Pancreas (tissue), 10 donors: ENCODE measurements around the gene CPLX1. TPM values are rescaled to one million over a fixed set of nuclear protein-coding genes. Genes with fewer than 3 reads are reported as not detected.
"Not testable (repeated sequence)": the region's sequence is repeated elsewhere in the genome, so short reads cannot be mapped to it uniquely, and the experiment has no call there.

Experiments
- ATAC-seq, 4 donors: fragments of 200-7000 bp; cut with Tn5 transposase; one replicate each; pipeline versions ENCODE4 v1.8.0 to v1.9.1; 2020; ENCODE audit warnings: mild to moderate bottlenecking in 4 of 4, moderate library complexity in 4 of 4
- DNase-seq, 6 donors: peaks; one replicate each; pipeline ENCODE4 v3.0.0-alpha.2; 2020
- FAIRE-seq: peaks from 2 replicates; lab custom pipeline; 2012; peaks lifted over from hg19 to GRCh38; lab: Jason Lieb, UNC
- H3K27ac ChIP-seq, 4 donors: fragments of 200-600 bp; sonication (generic); 1 replicate in 3 of 4; 2 replicates in 1 of 4; pipeline versions ENCODE4 v1.5.0 to v1.8.0; 2020
- H3K27me3 ChIP-seq, 4 donors: fragments of 200-600 bp; one replicate each; pipeline ENCODE4 v1.8.0; 2021
- H3K36me3 ChIP-seq, 3 donors: fragments of 200-600 bp; sonication (generic) in 1 of 3; one replicate each; pipeline versions ENCODE4 v1.5.0 to v1.8.0; 2020 to 2021
- H3K4me1 ChIP-seq, 3 donors: fragments of 200-600 bp; one replicate each; pipeline ENCODE4 v1.8.0; 2021
- H3K4me3 ChIP-seq, 4 donors: fragments of 200-600 bp; sonication (generic) in 2 of 4; one replicate each; pipeline versions ENCODE4 v1.5.0 to v1.8.0; 2020 to 2021
- H3K9me3 ChIP-seq, 4 donors: fragments of 200-600 bp; one replicate each; pipeline ENCODE4 v1.8.0; 2021
- WGBS, 2 donors: extraction: QIAGEN DNeasy Blood & Tissue Kit; methylation state at CpG; one replicate each; pipeline ENCODE4 v1.1.7; 2013; 5-methylcytosine and 5-hydroxymethylcytosine counted together
- intact Hi-C, 3 donors: fragments of 100-400 bp; cut with DNase I; formaldehyde crosslinking; loops; one replicate each; pipeline versions ENCODE4 v1.11.1 to v1.14.2; 2022
- polyA plus RNA-seq, 2 donors: library from polyadenylated mRNA; stranded (reverse); fragments of 200-250 nt; gene quantifications; one replicate each; pipeline ENCODE4 v1.2.3, GENCODE V29; 2013
- total RNA-seq, 6 donors: library from RNA; stranded (reverse); fragmentation: NEBNext Ultra II Directional in 4 of 6; extraction: Animal tissue kit (Norgen Biotek cat#: 25700) in 4 of 6; gene quantifications; one replicate each; pipeline versions ENCODE4 v1.2.1 to v1.2.4, GENCODE V29; 2021 to 2023
- TF ChIP-seq, protein P1 (sequence below), 4 donors: fragments of 200-600 bp; sonication (generic) in 3 of 4; IDR thresholded peaks; one replicate each; pipeline versions ENCODE4 v1.5.0 to v1.8.0; 2021; ENCODE audit warnings: antibody characterized with exemption in 4 of 4
- donor health status: healthy with polysubstance abuse.
- donor health status: DM: no; HTN: no; CAD: no; lungs with moderate emphysema.
- donor health status: DM: no; HTN: no; CAD: no.
- donor health status: control.
- donor health status: control.
- donor health status: Bipolar disorder and iron deficiency.
- donor health status: DM: yes; HTN: yes; CAD: no.
- donor health status: DM: no; HTN: no; CAD: no.
- donor health status: DM: no; HTN: no; CAD: no.
- donor health status: DM: yes; HTN: yes; CAD: no.

The CPLX1 gene
- total and polyA plus RNA-seq, 8 donors, result 0.51 to 7.7 (median 1.4) TPM

DNA sequence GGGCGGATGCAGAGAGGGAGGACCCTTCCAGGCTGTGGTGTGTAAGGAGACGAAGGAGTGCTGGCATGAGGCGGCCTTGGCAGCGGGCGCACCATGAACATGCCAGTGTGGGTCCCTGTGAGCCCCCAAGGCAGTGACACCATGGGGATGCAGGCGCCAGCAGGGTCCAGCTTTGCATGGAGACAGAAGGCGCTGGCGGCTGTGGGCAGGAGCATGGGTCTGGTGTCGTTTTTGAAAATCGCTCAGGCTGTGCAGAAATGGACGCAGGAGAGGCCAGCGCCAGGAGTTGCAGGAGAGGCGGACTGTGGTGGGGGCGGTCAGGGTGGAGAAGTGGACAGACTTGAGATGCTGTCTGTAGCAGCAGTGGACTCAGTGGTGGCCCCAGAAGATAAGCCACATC lies 64.2 kb downstream of the CPLX1 start:
- peak in 2 of 6 donors; percentile 29 to 67 for DNase-seq

DNA sequence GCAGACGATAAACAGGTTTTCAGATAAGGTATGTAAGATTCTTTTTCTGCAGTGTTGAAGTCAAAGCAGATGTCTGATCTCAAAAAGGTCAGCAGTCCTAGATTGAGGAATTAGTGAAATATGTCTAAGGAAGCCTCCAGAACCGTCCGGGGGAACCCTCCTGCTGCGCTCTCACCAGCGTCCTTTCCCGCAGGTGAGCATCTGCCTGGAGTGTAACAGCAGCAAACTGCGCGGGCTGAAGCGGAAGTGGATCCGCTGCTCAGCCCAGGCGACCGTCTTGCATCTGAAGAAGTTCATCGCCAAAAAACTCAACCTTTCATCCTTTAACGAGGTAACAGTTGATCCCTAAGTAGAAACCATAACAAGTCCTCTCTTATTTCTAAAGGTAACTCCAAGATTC lies 64.8 kb downstream of the CPLX1 start:
- no peak for FAIRE-seq
- no peak overlapping the region for H3K27ac ChIP-seq
- no peak for ATAC-seq
- DNase-seq, result peak in 2 of 6 donors; percentile 11 to 16
- no peak overlapping the region for H3K4me3 ChIP-seq
- 96% methylated on average over 14 of the region's 14 CpGs for WGBS, 2 donors
- peaks cover 5 to 17% (median 5%) of the 10 kb centered on the region in 3 donors for H3K36me3 ChIP-seq
- TF ChIP-seq, protein P1, sequence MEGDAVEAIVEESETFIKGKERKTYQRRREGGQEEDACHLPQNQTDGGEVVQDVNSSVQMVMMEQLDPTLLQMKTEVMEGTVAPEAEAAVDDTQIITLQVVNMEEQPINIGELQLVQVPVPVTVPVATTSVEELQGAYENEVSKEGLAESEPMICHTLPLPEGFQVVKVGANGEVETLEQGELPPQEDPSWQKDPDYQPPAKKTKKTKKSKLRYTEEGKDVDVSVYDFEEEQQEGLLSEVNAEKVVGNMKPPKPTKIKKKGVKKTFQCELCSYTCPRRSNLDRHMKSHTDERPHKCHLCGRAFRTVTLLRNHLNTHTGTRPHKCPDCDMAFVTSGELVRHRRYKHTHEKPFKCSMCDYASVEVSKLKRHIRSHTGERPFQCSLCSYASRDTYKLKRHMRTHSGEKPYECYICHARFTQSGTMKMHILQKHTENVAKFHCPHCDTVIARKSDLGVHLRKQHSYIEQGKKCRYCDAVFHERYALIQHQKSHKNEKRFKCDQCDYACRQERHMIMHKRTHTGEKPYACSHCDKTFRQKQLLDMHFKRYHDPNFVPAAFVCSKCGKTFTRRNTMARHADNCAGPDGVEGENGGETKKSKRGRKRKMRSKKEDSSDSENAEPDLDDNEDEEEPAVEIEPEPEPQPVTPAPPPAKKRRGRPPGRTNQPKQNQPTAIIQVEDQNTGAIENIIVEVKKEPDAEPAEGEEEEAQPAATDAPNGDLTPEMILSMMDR (IDR thresholded peaks at IDR 0.05), result no peak
- H3K27me3 ChIP-seq, result no peaks in the 10 kb centered on the region
- H3K4me1 ChIP-seq, result no peaks in the 10 kb centered on the region
- intact Hi-C loops, result no loop called here
- no peaks in the 10 kb centered on the region for H3K9me3 ChIP-seq

More for the DNA sequence above, 64.2 kb downstream of the CPLX1 start:
- no peak overlapping the region for H3K4me3 ChIP-seq
- intact Hi-C loops, result no loop called here
- FAIRE-seq (no peak), ATAC-seq (no peak)
- 96 to 97% methylated on average over 14 of the region's 14 CpGs for WGBS, 2 donors
- H3K4me1 ChIP-seq, result no peaks in the 10 kb centered on the region
- no peak overlapping the region for H3K27ac ChIP-seq
- no peaks in the 10 kb centered on the region for H3K27me3 ChIP-seq
- peaks cover 5 to 24% (median 8%) of the 10 kb centered on the region in 3 donors for H3K36me3 ChIP-seq
- TF ChIP-seq, protein P1 (IDR thresholded peaks at IDR 0.05), result no peak
- no peaks in the 10 kb centered on the region for H3K9me3 ChIP-seq

DNA sequence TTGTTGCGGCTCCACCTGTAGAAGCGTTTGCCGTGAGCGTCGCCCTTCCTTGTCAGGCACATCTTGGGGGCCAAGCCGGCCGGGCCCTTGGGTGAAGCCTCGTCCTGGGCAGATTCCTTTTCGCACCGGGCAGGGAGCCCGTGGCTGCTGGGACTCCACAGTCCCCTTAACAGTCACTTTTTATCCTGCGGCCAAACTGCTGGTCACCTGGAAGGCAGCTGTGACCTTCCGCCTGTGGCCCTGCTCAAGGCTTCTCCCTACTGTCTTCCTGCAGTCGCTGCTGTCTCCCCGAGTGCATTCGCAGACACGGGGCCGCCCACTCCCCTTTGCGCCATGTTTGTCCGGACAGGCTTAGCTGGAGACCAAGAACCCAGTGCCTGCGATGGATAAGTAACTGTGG lies 65.3 kb downstream of the CPLX1 start:
- Histone ChIP-seq H3K27ac (no peak overlapping the region), H3K27me3 (no peaks in the 10 kb centered on the region), H3K4me3 (no peak overlapping the region), H3K36me3 (peaks cover 5 to 17% (median 5%) of the 10 kb centered on the region in 3 donors), H3K4me1 (no peaks in the 10 kb centered on the region), H3K9me3 (no peaks in the 10 kb centered on the region)
- peak in 2 of 6 donors; percentile 32 to 38 for DNase-seq
- 96% methylated on average over 21 of the region's 21 CpGs for WGBS, 2 donors
- FAIRE-seq, result no peak
- ATAC-seq, result no peak
- intact Hi-C loops, result no loop called here
- TF ChIP-seq, protein P1 (IDR thresholded peaks at IDR 0.05), result no peak

DNA sequence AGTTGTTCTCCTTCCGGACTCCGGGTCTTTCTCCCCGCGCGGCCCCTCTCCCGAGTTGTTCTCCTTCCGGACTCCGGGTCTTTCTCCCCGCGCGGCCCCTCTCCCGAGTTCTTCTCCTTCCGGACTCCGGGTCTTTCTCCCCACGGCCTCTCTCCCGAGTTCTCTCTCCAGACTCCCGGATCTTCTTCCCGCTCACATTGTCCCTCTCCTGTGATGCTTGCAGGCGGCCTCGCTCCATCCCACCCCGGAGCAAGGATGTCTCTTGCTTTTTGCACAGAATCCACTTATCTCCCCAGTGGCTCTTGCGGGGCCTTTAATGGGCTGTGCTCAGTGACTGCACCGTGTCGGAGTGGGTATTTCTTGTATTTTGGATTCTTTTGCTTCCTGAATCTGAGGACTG lies 66.1 kb downstream of the CPLX1 start:
- 90 to 91% methylated on average over 12 to 18 of the region's 24 CpGs for WGBS, 2 donors
- intact Hi-C loops, ATAC-seq, H3K27ac ChIP-seq, H3K27me3 ChIP-seq, H3K4me1 ChIP-seq, FAIRE-seq, H3K9me3 ChIP-seq, H3K4me3 ChIP-seq: not testable (repeated sequence)
- peak in 2 of 6 donors; percentile 9 to 36 for DNase-seq
- H3K36me3 ChIP-seq, result peaks cover 5 to 22% (median 5%) of the 10 kb centered on the region in 3 donors

DNA sequence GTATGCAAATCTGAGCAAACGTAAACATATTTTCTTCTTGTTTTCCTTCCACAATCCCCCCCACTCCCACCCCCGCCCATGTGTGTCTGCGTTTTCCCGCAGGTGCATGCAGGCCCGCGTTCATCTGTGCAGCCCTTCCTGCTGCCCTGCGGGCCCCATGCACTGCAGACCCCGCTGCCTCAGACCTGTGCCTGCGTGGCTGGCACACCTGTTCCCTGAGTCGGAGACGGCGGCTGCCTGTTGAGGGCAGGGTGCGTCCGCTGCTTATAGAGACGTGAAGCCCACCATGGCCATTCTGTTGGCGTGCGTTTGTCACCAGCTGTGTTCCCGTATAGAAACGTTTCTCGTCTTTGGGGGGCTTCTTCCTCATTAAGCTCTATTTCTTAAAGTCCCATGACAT lies 68.8 kb downstream of the CPLX1 start:
- Histone ChIP-seq H3K27me3 (no peaks in the 10 kb centered on the region), H3K4me1 (no peaks in the 10 kb centered on the region), H3K9me3 (no peaks in the 10 kb centered on the region), H3K4me3 (no peak overlapping the region), H3K36me3 (peaks cover under 1 to 22% (median 5%) of the 10 kb centered on the region in 3 donors), H3K27ac (no peak overlapping the region)
- intact Hi-C loops, result no loop called here
- FAIRE-seq (no peak), DNase-seq (peak in 2 of 6 donors; percentile 24 to 60), ATAC-seq (no peak)
- TF ChIP-seq, protein P1 (IDR thresholded peaks at IDR 0.05), result no peak
- 92 to 95% methylated on average over 20 of the region's 20 CpGs for WGBS, 2 donors
